ENCODE results near the gene NEURL1.

DNA sequence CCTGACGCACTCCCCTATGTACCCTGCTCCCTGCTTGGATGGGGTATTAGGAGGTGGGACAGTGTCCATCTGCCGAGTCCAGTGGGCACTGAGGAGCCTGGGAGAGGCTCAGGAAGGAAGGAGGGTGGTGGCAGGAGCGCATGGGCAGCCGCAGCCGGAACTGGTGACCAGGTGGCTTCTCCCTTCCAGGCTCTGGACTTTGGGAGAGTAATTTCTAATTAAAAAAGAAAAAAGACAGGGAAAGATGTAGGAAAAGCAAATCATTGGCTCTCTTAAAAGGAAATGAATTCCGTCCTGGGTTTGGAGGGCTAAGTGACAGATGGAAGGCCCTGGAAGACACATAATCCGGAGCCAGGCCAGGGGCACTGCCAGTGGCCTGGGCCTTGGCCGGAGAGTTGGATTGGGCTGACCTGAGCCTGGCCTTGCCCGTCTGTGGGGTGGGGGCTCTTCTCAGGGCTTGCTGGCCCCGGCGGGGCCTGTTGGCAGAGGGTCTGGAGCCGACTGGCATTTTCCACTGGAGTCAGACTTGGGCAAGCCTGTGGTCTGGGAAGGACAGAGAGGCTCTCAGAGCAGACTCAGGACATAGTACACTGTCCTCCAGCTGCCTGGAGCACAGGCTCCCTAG is 63.0 kb downstream of the NEURL1 start:
- TF ChIP-seq, protein P1, sequence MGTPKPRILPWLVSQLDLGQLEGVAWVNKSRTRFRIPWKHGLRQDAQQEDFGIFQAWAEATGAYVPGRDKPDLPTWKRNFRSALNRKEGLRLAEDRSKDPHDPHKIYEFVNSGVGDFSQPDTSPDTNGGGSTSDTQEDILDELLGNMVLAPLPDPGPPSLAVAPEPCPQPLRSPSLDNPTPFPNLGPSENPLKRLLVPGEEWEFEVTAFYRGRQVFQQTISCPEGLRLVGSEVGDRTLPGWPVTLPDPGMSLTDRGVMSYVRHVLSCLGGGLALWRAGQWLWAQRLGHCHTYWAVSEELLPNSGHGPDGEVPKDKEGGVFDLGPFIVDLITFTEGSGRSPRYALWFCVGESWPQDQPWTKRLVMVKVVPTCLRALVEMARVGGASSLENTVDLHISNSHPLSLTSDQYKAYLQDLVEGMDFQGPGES (IDR thresholded peaks at IDR 0.05): no peak
- TF ChIP-seq ETV6 (conservative IDR thresholded peaks at IDR 0.05 in 1 of 2, IDR thresholded peaks at IDR 0.05 in 1 of 2; ENCODE audit: borderline replicate concordance in 1 of 2, low read depth in 1 of 2) (no peak), SRF (IDR thresholded peaks at IDR 0.05; ENCODE audit: low read depth in 2 of 2, low read length in 2 of 2) (no peak), EZH2 (IDR thresholded peaks at IDR 0.05; ENCODE audit: borderline replicate concordance, control insufficient read depth, low read depth, low read length) (no peak), POLR2A (IDR thresholded peaks at IDR 0.05; ENCODE audit: low read depth, low read length) (no peak), BRCA1 (IDR thresholded peaks at IDR 0.05; ENCODE audit: low read depth, low read length) (no peak), ZNF24 (IDR thresholded peaks at IDR 0.05) (no peak), BACH1 (IDR thresholded peaks at IDR 0.05; ENCODE audit: borderline replicate concordance) (no peak)
- TF ChIP-seq, protein P2, sequence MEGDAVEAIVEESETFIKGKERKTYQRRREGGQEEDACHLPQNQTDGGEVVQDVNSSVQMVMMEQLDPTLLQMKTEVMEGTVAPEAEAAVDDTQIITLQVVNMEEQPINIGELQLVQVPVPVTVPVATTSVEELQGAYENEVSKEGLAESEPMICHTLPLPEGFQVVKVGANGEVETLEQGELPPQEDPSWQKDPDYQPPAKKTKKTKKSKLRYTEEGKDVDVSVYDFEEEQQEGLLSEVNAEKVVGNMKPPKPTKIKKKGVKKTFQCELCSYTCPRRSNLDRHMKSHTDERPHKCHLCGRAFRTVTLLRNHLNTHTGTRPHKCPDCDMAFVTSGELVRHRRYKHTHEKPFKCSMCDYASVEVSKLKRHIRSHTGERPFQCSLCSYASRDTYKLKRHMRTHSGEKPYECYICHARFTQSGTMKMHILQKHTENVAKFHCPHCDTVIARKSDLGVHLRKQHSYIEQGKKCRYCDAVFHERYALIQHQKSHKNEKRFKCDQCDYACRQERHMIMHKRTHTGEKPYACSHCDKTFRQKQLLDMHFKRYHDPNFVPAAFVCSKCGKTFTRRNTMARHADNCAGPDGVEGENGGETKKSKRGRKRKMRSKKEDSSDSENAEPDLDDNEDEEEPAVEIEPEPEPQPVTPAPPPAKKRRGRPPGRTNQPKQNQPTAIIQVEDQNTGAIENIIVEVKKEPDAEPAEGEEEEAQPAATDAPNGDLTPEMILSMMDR (IDR thresholded peaks at IDR 0.05 in 2 of 3, conservative IDR thresholded peaks at IDR 0.05 in 1 of 3; ENCODE audit: control insufficient read depth in 2 of 3, extremely low read depth in 1 of 3, insufficient read depth in 1 of 3, low read depth in 3 of 3, low read length in 3 of 3): no peak
- TF ChIP-seq, protein P3, sequence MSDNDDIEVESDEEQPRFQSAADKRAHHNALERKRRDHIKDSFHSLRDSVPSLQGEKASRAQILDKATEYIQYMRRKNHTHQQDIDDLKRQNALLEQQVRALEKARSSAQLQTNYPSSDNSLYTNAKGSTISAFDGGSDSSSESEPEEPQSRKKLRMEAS (IDR thresholded peaks at IDR 0.05; ENCODE audit: low read depth, low read length): no peak
- TF ChIP-seq, protein P4, sequence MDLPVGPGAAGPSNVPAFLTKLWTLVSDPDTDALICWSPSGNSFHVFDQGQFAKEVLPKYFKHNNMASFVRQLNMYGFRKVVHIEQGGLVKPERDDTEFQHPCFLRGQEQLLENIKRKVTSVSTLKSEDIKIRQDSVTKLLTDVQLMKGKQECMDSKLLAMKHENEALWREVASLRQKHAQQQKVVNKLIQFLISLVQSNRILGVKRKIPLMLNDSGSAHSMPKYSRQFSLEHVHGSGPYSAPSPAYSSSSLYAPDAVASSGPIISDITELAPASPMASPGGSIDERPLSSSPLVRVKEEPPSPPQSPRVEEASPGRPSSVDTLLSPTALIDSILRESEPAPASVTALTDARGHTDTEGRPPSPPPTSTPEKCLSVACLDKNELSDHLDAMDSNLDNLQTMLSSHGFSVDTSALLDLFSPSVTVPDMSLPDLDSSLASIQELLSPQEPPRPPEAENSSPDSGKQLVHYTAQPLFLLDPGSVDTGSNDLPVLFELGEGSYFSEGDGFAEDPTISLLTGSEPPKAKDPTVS (IDR thresholded peaks at IDR 0.05; ENCODE audit: low read depth, low read length): no peak

Data from GM12878 (cell line).